K562 (cell line): Measurements from ENCODE around the gene PLCB3. TPM values are rescaled to one million over a fixed set of nuclear protein-coding genes. Genes with fewer than 3 reads are reported as not detected.

ENCODE experiments used
- ATAC-seq: fragments of 200-7000 bp; cut with Tn5 transposase; 3 replicates; pipeline ENCODE4 v1.9.1; 2020; ENCODE audit warnings: moderate library complexity
- BruUV-seq: library from RNA; stranded (reverse); fragments of 400-500 nt; replicated peaks from 2 replicates; lab custom pipeline; 2021; lab: Mats Ljungman, UMichigan
- CTCF ChIA-PET: fragments of 300-600 bp; formaldehyde crosslinking; extraction: SDS; loops from one replicate; lab custom pipeline; 2021; ENCODE audit warnings: low intra/inter-chr PET ratio; lab: Yijun Ruan, JAX
- POLR2A ChIA-PET: fragments of 300-600, 350-650 bp; sonication (Branson Sonifier 250); formaldehyde crosslinking; extraction: SDS; loops from one replicate; lab custom pipeline; 2021; ENCODE audit warnings: antibody characterized with exemption, inconsistent platforms; lab: Yijun Ruan, JAX
- DNase-seq, 4 experiments: peaks; one replicate each; pipeline versions ENCODE4 v3.0.0 to v3.0.0-alpha.2; 2011 to 2018; ENCODE audit warnings: low spot score in 3 of 4, mixed read lengths in 3 of 4; ENCODE audit errors: extremely low read depth in 1 of 4
- FAIRE-seq: peaks from 2 replicates; lab custom pipeline; 2011; peaks lifted over from hg19 to GRCh38; lab: Jason Lieb, UNC
- H2AFZ ChIP-seq: 2 replicates; pipeline ENCODE4 v1.6.0; 2011; ENCODE audit warnings: low read depth, low read length, control low read depth, inconsistent platforms
- H3K27ac ChIP-seq: fragments of 200-600 bp; 3 replicates; pipeline ENCODE4 v1.8.0; 2011; ENCODE audit warnings: low read depth, mild to moderate bottlenecking, control low read depth, inconsistent platforms, low read length, moderate library complexity, mixed read lengths; ENCODE audit errors: extremely low read depth
- H3K27me3 ChIP-seq, 2 experiments: fragments of 300-600 bp in 1 of 2; 2 replicates in 1 of 2; 3 replicates in 1 of 2; pipeline versions ENCODE4 v1.6.0 to v1.8.0; 2011; ENCODE audit warnings: inconsistent platforms in 2 of 2, low read length in 2 of 2, mild to moderate bottlenecking in 1 of 2, mixed read lengths in 1 of 2, moderate library complexity in 1 of 2; ENCODE audit not compliant: control insufficient read depth in 2 of 2, insufficient read depth in 2 of 2
- H3K36me3 ChIP-seq: fragments of 300-600 bp; 3 replicates; pipeline ENCODE4 v1.8.0; 2011; ENCODE audit warnings: mild to moderate bottlenecking, low read length, inconsistent platforms; ENCODE audit not compliant: control insufficient read depth, insufficient read depth
- H3K4me1 ChIP-seq, 2 experiments: fragments of 200-600 bp in 1 of 2; replicated peaks in 1 of 2; 2 replicates in 1 of 2; 3 replicates in 1 of 2; pipeline versions ENCODE4 v1.5.1 to v1.8.0; 2011; ENCODE audit warnings: inconsistent platforms in 2 of 2, low read length in 2 of 2, mild to moderate bottlenecking in 1 of 2, mixed read lengths in 1 of 2, moderate library complexity in 1 of 2; ENCODE audit not compliant: control insufficient read depth in 2 of 2, insufficient read depth in 2 of 2
- H3K4me2 ChIP-seq: 2 replicates; pipeline ENCODE4 v1.6.1; 2011; ENCODE audit warnings: low read length, control low read depth, inconsistent platforms, mixed read lengths; ENCODE audit not compliant: insufficient read depth
- H3K4me3 ChIP-seq: fragments of 200-600 bp; sonication (generic), shearing (Covaris generic); 2 replicates; pipeline ENCODE4 v1.5.1; 2016; ENCODE audit warnings: control low read depth, inconsistent platforms
- H3K79me2 ChIP-seq: fragments of 200-600 bp; 3 replicates; pipeline ENCODE4 v1.8.0; 2011; ENCODE audit warnings: low read length, inconsistent platforms; ENCODE audit not compliant: control insufficient read depth, insufficient read depth
- H3K9ac ChIP-seq, 2 experiments: 2 replicates each; pipeline versions ENCODE4 v1.6.0 to v1.6.1; 2011; ENCODE audit warnings: low read depth in 2 of 2, low read length in 2 of 2, control low read depth in 1 of 2, inconsistent platforms in 1 of 2, mild to moderate bottlenecking in 1 of 2, mixed read lengths in 1 of 2; ENCODE audit not compliant: insufficient read depth in 1 of 2
- H3K9me1 ChIP-seq: one replicate; pipeline ENCODE4 v1.6.0; 2011; ENCODE audit warnings: inconsistent platforms, mild to moderate bottlenecking, low read length, moderate library complexity; ENCODE audit not compliant: control insufficient read depth, insufficient read depth
- H3K9me3 ChIP-seq: replicated peaks from 2 replicates; pipeline ENCODE4 v1.5.1; 2011; ENCODE audit warnings: low read depth, low read length, inconsistent platforms; ENCODE audit not compliant: control insufficient read depth, insufficient read depth
- H4K20me1 ChIP-seq: replicated peaks from 2 replicates; pipeline ENCODE4 v1.6.1; 2011; ENCODE audit warnings: low read length, inconsistent platforms, mixed read lengths; ENCODE audit not compliant: control insufficient read depth, insufficient read depth
- EGR1 ChIP-seq: fragments of 450-650 bp; conservative IDR thresholded peaks from 2 replicates; pipeline ENCODE4 v1.6.1; 2017; ENCODE audit warnings: mild to moderate bottlenecking
- LARP7 ChIP-seq: fragments of 450-650 bp; IDR thresholded peaks from 2 replicates; pipeline ENCODE4 v1.6.1; 2016
- ZFP91 ChIP-seq: sonication (generic); formaldehyde crosslinking; IDR thresholded peaks from 2 replicates; pipeline ENCODE4 v1.8.0; 2022; ENCODE audit warnings: mild to moderate bottlenecking, missing genetic modification reagents
- WGBS: fragments of 100-300 bp; shearing (Covaris generic); methylation state at CpG from one replicate; pipeline ENCODE4 v1.1.6; 2016; ENCODE audit warnings: low coverage, mixed read lengths; ENCODE audit not compliant: insufficient coverage; ENCODE audit errors: missing lambda C conversion rate; 5-methylcytosine and 5-hydroxymethylcytosine counted together
- in situ Hi-C: fragments of 300-500 bp; cut with MboI; formaldehyde crosslinking; loops from 4 replicates; pipeline ENCODE4 v1.15.0; 2018; ENCODE audit warnings: inconsistent platforms, mixed read lengths
- intact Hi-C: fragments of 100-400 bp; cut with micrococcal nuclease; formaldehyde crosslinking; loops from 2 replicates; pipeline ENCODE4 v1.14.2; 2022
- polyA plus RNA-seq, 8 experiments: library from polyadenylated mRNA; depleted of rRNA in 4 of 8; stranded (reverse) in 5 of 8; unstranded in 3 of 8; fragments of >200 nt; fragmentation: Nextera tagmentation in 2 of 8; fragmentation: Illumina TruSeq in 1 of 8; extraction: Ambion mirVana in 2 of 8; extraction: Trizol in 1 of 8; gene quantifications; 2 replicates each; pipeline versions ENCODE4 v1.2.1 to v1.2.3, GENCODE V29; 2011 to 2014; ENCODE audit warnings: inconsistent platforms in 1 of 8, missing spikeins in 1 of 8
- total RNA-seq, 7 experiments: library from RNA; depleted of rRNA in 6 of 7; stranded (reverse); fragments of >200 nt in 6 of 7; fragmentation: Illumina TruSeq in 2 of 7; extraction: Trizol in 2 of 7; gene quantifications; 2 replicates each; pipeline versions ENCODE4 v1.2.1 to v1.2.3, GENCODE V29; 2011 to 2021; ENCODE audit warnings: low replicate concordance in 1 of 7

Gene PLCB3
- total and polyA plus RNA-seq, 9 of the 15 experiments (the other 6 are each of a cell fraction or from before 2014, with no cell fraction given), result 0.31 to 44.8 (median 14.6) TPM

GRCh38 chr11:64292460-64293254 is 41.3 kb downstream of the PLCB3 start:
- 0 out of 2 replicates have a peak, but pooled peaks have one; percentile 12 for TF ChIP-seq EGR1
- TF ChIP-seq ZFP91 (CRISPR knock-in tag), result no peak
- no peak for TF ChIP-seq LARP7
- 18% methylated on average over 23 of the region's 42 CpGs for WGBS
- no peak; the same call in 2 of the 3 replicates for ATAC-seq
- no peak for FAIRE-seq
- in situ Hi-C loops, result no loop called here
- H3K9me1 ChIP-seq, result no peaks in the 10 kb centered on the region
- H3K79me2 ChIP-seq, result no peaks in the 10 kb centered on the region
- ChIA-PET POLR2A (interaction anchor here (0.6 kb wide), 1 partner anchor 143 kb away, joined by 4 read pairs; no protein-coding TSS in a partner anchor), CTCF (no interaction called here)
- H3K4me3 ChIP-seq, result no peak overlapping the region
- H2AFZ ChIP-seq, result no peak overlapping the region
- H3K36me3 ChIP-seq, result no peaks in the 10 kb centered on the region
- intact Hi-C loops, result no loop called here
- peaks cover 40 to 57% of the 10 kb centered on the region in 2 experiments; a peak in 4 of 5 replicates for H3K27me3 ChIP-seq
- no peaks in the 10 kb centered on the region; the same call in 1 of the 2 replicates for H4K20me1 ChIP-seq
- no peak for DNase-seq
- peaks cover 0 to 42% of the 10 kb centered on the region in 2 experiments; a peak in 2 of 5 replicates for H3K4me1 ChIP-seq
- no peak overlapping the region for H3K27ac ChIP-seq
- no TSS peak for BruUV-seq
- no peak overlapping the region for H3K4me2 ChIP-seq
- H3K9me3 ChIP-seq, result no peaks in the 10 kb centered on the region
- H3K9ac ChIP-seq, result peak overlapping the region in 1 of 2 experiments; percentile 26; a peak in 2 of 4 replicates
